Islet of Langerhans (tissue), 1 donor: ENCODE measurements around the gene TCEA2.

ENCODE experiments used
- FAIRE-seq: peaks from one replicate; lab custom pipeline; 2011; peaks lifted over from hg19 to GRCh38; lab: Jason Lieb, UNC

The TCEA2 gene

GRCh38 chr20:64062596-64063388, at the start of gene TCEA2:
Gene TCEA2 (plus strand): TSS chr20:64063198. CDS start chr20:64063313, 115 bp downstream.
- FAIRE-seq = no peak

GRCh38 chr20:64015635-64016034, 47.4 kb upstream of the TCEA2 start:
- no peak for FAIRE-seq

- FAIRE-seq = no peak
Measured at GRCh38 chr20:64021124-64021975, 41.6 kb upstream of the TCEA2 start.

- FAIRE-seq = no peak
Measured at GRCh38 chr20:64022671-64023360, 40.2 kb upstream of the TCEA2 start.

GRCh38 chr20:64023361-64024140, 39.4 kb upstream of the TCEA2 start:
- no peak for FAIRE-seq

- no peak for FAIRE-seq
Measured at GRCh38 chr20:64024141-64024990, 38.6 kb upstream of the TCEA2 start.

- FAIRE-seq = no peak
Measured at GRCh38 chr20:64025101-64025825, 37.7 kb upstream of the TCEA2 start.

- no peak for FAIRE-seq
Measured at GRCh38 chr20:64025826-64026412, 37.1 kb upstream of the TCEA2 start.

GRCh38 chr20:64027981-64028685, 34.9 kb upstream of the TCEA2 start:
- no peak for FAIRE-seq

GRCh38 chr20:64029293-64030117, 33.5 kb upstream of the TCEA2 start:
- no peak for FAIRE-seq

- no peak for FAIRE-seq
Measured at GRCh38 chr20:64030371-64031134, 32.4 kb upstream of the TCEA2 start.

GRCh38 chr20:64031822-64032314, 31.1 kb upstream of the TCEA2 start:
- FAIRE-seq = no peak

GRCh38 chr20:64032706-64033624, 30.0 kb upstream of the TCEA2 start:
- no peak for FAIRE-seq

- FAIRE-seq = no peak
Measured at GRCh38 chr20:64033981-64034493, 29.0 kb upstream of the TCEA2 start.

GRCh38 chr20:64035066-64035932, 27.7 kb upstream of the TCEA2 start:
- no peak for FAIRE-seq
